Measurements from ENCODE around the gene HOMER1. TPM values are rescaled to one million over a fixed set of nuclear protein-coding genes. Genes with fewer than 3 reads are reported as not detected.

The HOMER1 gene
- total RNA-seq, 1 experiment from 2014 or later, result 12.5 TPM

DNA sequence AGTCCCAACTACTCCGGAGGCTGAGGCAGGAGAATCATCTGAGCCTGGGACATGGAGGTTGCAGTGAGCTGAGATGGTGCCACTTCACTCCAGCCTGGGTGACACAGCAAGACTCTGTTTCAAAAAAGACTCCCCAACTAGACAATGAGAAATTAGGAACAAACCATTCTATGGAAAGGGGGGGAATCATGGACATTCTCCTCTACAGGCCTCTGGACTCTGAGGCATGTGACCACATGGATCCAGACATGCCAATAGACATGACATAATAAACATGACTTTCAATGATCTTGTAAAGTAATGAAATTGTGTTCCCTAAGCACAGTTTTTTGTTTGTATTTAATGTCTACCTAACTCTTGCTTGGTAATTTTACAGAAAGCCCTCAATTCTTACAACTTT lies 8.8 kb downstream of the HOMER1 start:
- Histone ChIP-seq H3K27ac (peak overlapping the region; percentile 52), H3K9me2 (ENCODE audit: insufficient read depth) (no peaks in the 10 kb centered on the region), H3K36me3 (ENCODE audit: low read depth) (no peaks in the 10 kb centered on the region), H3K4me3 (no peak overlapping the region), H3K4me1 (replicated peaks; ENCODE audit: insufficient read depth) (peaks cover 51% of the 10 kb centered on the region), H2AFZ (no peak overlapping the region), H3F3A (ENCODE audit: insufficient read depth, low read depth) (peaks cover 13% of the 10 kb centered on the region; the same call in 1 of the 2 replicates), H3K79me2 (ENCODE audit: low read depth) (peaks cover 90% of the 10 kb centered on the region), H3K27me3 (ENCODE audit: insufficient read depth, low read depth) (no peaks in the 10 kb centered on the region), H3K9me3 (ENCODE audit: insufficient read depth, low read depth) (no peaks in the 10 kb centered on the region), H3K4me2 (peak overlapping the region; percentile 55), H4K20me1 (ENCODE audit: insufficient read depth) (0 out of 2 replicates have a peak, but pooled peaks cover 7% of the 10 kb centered on the region)
- intact Hi-C loops (cut with micrococcal nuclease; ENCODE audit: unreplicated experiment), result no loop called here
- DNase-seq, result no peak
- no TSS peak for BruUV-seq (replicated peaks)
- TF ChIP-seq, protein P1, sequence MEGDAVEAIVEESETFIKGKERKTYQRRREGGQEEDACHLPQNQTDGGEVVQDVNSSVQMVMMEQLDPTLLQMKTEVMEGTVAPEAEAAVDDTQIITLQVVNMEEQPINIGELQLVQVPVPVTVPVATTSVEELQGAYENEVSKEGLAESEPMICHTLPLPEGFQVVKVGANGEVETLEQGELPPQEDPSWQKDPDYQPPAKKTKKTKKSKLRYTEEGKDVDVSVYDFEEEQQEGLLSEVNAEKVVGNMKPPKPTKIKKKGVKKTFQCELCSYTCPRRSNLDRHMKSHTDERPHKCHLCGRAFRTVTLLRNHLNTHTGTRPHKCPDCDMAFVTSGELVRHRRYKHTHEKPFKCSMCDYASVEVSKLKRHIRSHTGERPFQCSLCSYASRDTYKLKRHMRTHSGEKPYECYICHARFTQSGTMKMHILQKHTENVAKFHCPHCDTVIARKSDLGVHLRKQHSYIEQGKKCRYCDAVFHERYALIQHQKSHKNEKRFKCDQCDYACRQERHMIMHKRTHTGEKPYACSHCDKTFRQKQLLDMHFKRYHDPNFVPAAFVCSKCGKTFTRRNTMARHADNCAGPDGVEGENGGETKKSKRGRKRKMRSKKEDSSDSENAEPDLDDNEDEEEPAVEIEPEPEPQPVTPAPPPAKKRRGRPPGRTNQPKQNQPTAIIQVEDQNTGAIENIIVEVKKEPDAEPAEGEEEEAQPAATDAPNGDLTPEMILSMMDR (conservative IDR thresholded peaks at IDR 0.05), result no peak
- no peak for TF ChIP-seq EZH2 (IDR thresholded peaks at IDR 0.05; ENCODE audit: low read depth)
- ChIA-PET POLR2A (ENCODE audit: unreplicated experiment) (no interaction called here), CTCF (no interaction called here)

DNA sequence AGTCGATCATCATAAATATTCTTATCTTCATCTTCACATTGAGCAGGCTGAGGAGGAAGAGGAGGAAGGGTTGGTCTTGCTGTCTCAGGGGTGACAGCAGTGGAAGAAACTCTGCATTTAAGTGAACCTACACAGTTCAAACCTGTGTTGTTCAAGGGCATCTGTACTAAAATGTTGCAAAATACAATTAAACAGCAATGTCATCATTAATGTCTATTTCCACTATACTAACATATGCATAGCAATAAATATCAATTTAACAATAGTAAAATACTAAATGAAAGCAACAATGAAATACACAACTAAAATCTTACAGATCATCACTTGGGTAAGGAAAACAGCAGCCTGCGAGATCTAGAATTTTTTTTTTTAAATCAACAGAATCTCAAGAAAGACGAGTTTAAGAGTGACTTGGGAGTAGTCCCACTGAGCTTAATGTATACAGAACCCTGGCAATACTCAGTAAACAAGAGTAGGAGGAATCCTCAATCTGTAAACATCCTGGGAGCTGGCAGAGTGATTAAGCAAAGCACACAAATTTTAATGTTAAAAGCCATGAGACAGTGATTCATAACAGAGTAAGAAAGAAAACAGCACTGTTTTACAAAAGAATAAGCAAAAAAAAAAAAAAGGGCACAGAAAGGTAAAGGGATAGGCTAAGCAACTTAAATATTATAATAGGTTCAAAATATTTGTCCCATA lies 10.0 kb downstream of the HOMER1 start:
- BruUV-seq (replicated peaks), result no TSS peak
- Histone ChIP-seq H3K4me2 (peak overlapping the region; percentile 55), H3K9me2 (ENCODE audit: insufficient read depth) (no peaks in the 10 kb centered on the region), H3K9me3 (ENCODE audit: insufficient read depth, low read depth) (no peaks in the 10 kb centered on the region), H3K4me1 (replicated peaks; ENCODE audit: insufficient read depth) (peaks cover 39% of the 10 kb centered on the region), H3K4me3 (no peak overlapping the region), H3K79me2 (ENCODE audit: low read depth) (peaks cover 87% of the 10 kb centered on the region), H3K27ac (peak overlapping the region; percentile 52), H3K27me3 (ENCODE audit: insufficient read depth, low read depth) (no peaks in the 10 kb centered on the region), H2AFZ (no peak overlapping the region), H3F3A (ENCODE audit: insufficient read depth, low read depth) (peaks cover 13% of the 10 kb centered on the region; the same call in 1 of the 2 replicates), H4K20me1 (ENCODE audit: insufficient read depth) (0 out of 2 replicates have a peak, but pooled peaks cover under 1% of the 10 kb centered on the region), H3K36me3 (ENCODE audit: low read depth) (no peaks in the 10 kb centered on the region)
- intact Hi-C loops (cut with micrococcal nuclease; ENCODE audit: unreplicated experiment), result no loop called here
- TF ChIP-seq, protein P1 (conservative IDR thresholded peaks at IDR 0.05), result no peak
- TF ChIP-seq EZH2 (IDR thresholded peaks at IDR 0.05; ENCODE audit: low read depth), result no peak
- peak in 1 of 2 experiments; percentile 66 for DNase-seq
- CTCF ChIA-PET, result interaction anchor here (0.7 kb wide), 2 partner anchors 11 to 579 kb away, joined by 3 to 9 read pairs; no protein-coding TSS in a partner anchor
- POLR2A ChIA-PET (ENCODE audit: unreplicated experiment), result no interaction called here

- Histone ChIP-seq H4K20me1 (ENCODE audit: insufficient read depth) (no peaks in the 10 kb centered on the region), H2AFZ (no peak overlapping the region), H3K27ac (no peak overlapping the region), H3K27me3 (ENCODE audit: insufficient read depth, low read depth) (no peaks in the 10 kb centered on the region), H3K9me3 (ENCODE audit: insufficient read depth, low read depth) (no peaks in the 10 kb centered on the region), H3K9me2 (ENCODE audit: insufficient read depth) (no peaks in the 10 kb centered on the region), H3K4me1 (replicated peaks; ENCODE audit: insufficient read depth) (peaks cover 31% of the 10 kb centered on the region), H3K36me3 (ENCODE audit: low read depth) (no peaks in the 10 kb centered on the region), H3K79me2 (ENCODE audit: low read depth) (peaks cover 61% of the 10 kb centered on the region), H3K4me3 (no peak overlapping the region), H3K4me2 (no peak overlapping the region), H3F3A (ENCODE audit: insufficient read depth, low read depth) (peaks cover 14% of the 10 kb centered on the region)
- BruUV-seq (replicated peaks), result no TSS peak
- intact Hi-C loops (cut with micrococcal nuclease; ENCODE audit: unreplicated experiment), result no loop called here
- CTCF ChIA-PET, result no interaction called here
- DNase-seq, result no peak
- TF ChIP-seq EZH2 (IDR thresholded peaks at IDR 0.05; ENCODE audit: low read depth), result no peak
- TF ChIP-seq, protein P1 (conservative IDR thresholded peaks at IDR 0.05), result no peak
- POLR2A ChIA-PET (ENCODE audit: unreplicated experiment), result interaction anchor here (0.6 to 0.7 kb wide), 4 partner anchors 14 to 299 kb away, joined by 3 to 4 read pairs (median 3); no protein-coding TSS in a partner anchor
These were observed 14.2 kb downstream of the HOMER1 start for GRCh38 chr5:79499640-79500273.
